ENCODE data around the gene FAM168A.

DNA sequence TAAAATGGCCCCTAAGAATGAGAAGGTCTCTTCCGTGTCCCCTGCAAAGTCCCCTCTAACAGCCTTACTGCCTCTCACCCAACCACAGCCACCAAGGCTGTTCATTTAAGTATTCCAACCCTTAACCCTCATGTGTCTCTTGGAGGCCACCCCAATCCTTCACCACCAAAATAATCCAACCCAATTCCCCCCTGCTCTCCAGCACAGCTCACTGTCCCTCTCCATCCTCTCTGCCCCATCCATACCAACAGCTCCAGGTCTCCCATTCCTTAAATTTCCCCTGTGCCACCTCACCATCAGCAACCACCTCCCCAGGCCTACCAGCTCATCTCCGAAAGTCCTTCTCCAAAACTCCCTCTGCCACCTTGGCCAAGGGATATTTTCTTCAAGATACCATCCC is 1.4 kb downstream of the FAM168A start:
- TF ChIP-seq, protein P1, sequence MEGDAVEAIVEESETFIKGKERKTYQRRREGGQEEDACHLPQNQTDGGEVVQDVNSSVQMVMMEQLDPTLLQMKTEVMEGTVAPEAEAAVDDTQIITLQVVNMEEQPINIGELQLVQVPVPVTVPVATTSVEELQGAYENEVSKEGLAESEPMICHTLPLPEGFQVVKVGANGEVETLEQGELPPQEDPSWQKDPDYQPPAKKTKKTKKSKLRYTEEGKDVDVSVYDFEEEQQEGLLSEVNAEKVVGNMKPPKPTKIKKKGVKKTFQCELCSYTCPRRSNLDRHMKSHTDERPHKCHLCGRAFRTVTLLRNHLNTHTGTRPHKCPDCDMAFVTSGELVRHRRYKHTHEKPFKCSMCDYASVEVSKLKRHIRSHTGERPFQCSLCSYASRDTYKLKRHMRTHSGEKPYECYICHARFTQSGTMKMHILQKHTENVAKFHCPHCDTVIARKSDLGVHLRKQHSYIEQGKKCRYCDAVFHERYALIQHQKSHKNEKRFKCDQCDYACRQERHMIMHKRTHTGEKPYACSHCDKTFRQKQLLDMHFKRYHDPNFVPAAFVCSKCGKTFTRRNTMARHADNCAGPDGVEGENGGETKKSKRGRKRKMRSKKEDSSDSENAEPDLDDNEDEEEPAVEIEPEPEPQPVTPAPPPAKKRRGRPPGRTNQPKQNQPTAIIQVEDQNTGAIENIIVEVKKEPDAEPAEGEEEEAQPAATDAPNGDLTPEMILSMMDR (IDR thresholded peaks at IDR 0.05; ENCODE audit: insufficient read depth, low read length), result no peak
- TF ChIP-seq POLR2AphosphoS5 (IDR thresholded peaks at IDR 0.05; ENCODE audit: low read depth), result no peak

Data from HL-60 (cell line).